Progenitor cell of endocrine pancreas (in vitro differentiated cells): ENCODE data around the gene THSD4. TPM values are rescaled to one million over a fixed set of nuclear protein-coding genes. Genes with fewer than 3 reads are reported as not detected.
"Not testable (repeated sequence)": the region's sequence is repeated elsewhere in the genome, so short reads cannot be mapped to it uniquely, and the experiment has no call there.

ENCODE experiments used
- DNase-seq: peaks from one replicate; pipeline ENCODE4 v3.0.0; 2021; ENCODE audit warnings: low spot score; ENCODE audit not compliant: unreplicated experiment
- H3K27ac Mint-ChIP-seq: 2 replicates; pipeline ENCODE4 v1.8.0; 2021; ENCODE audit warnings: mild to moderate bottlenecking, moderate library complexity, mixed read lengths
- H3K27me3 Mint-ChIP-seq: 2 replicates; pipeline ENCODE4 v1.8.0; 2021; ENCODE audit warnings: mixed read lengths
- H3K36me3 Mint-ChIP-seq: 2 replicates; pipeline ENCODE4 v1.8.0; 2022; ENCODE audit warnings: mixed read lengths; ENCODE audit not compliant: insufficient read depth
- H3K4me1 Mint-ChIP-seq: 2 replicates; pipeline ENCODE4 v1.8.0; 2021; ENCODE audit warnings: low read depth, mixed read lengths
- H3K4me3 Mint-ChIP-seq: 2 replicates; pipeline ENCODE4 v1.8.0; 2021; ENCODE audit warnings: low read depth, mild to moderate bottlenecking, moderate library complexity, mixed read lengths
- H3K9me3 Mint-ChIP-seq: 2 replicates; pipeline ENCODE4 v1.8.0; 2021; ENCODE audit warnings: low read depth, mixed read lengths
- CTCF ChIP-seq: fragments of 200-600 bp; sonication (generic); IDR thresholded peaks from one replicate; pipeline ENCODE4 v1.5.0; 2021; ENCODE audit warnings: antibody characterized with exemption, mild to moderate bottlenecking; ENCODE audit not compliant: unreplicated experiment
- total RNA-seq: library from RNA; stranded (reverse); gene quantifications from 2 replicates; pipeline ENCODE4 v1.2.1, GENCODE V29; 2021

THSD4 gene
- total RNA-seq, 1 donor from 2014 or later = 6.8 TPM

DNA sequence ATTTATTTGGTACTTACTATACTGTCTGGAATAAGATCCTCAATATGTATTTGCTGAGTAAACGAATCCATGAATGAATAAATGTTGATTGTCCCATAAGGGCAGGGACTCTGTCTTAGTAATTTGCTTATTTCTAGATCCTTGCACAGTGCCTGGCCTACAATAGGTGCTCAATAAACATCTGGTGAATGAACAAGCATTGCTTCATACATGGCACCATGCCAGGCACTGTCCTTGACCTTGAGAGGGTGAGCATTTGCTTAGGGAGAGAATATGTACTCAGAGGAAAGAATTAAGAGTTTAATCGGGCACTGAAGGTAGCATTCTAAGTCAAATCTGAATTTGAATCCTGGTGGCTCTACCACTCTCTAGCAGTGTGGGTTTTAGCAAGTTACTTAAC is 282.1 kb downstream of the THSD4 start:
- no peak for TF ChIP-seq CTCF
- no peak for DNase-seq
- Mint-ChIP-seq H3K27me3 (peaks cover 92% of the 10 kb centered on the region), H3K27ac (no peak overlapping the region), H3K4me1 (peaks cover 6% of the 10 kb centered on the region), H3K36me3 (no peaks in the 10 kb centered on the region), H3K9me3 (no peaks in the 10 kb centered on the region), H3K4me3 (no peak overlapping the region)

GRCh38 chr15:71400294-71400693 is 285.0 kb downstream of the THSD4 start:
- H3K27ac Mint-ChIP-seq = no peak overlapping the region
- no peaks in the 10 kb centered on the region for H3K36me3 Mint-ChIP-seq
- H3K27me3 Mint-ChIP-seq = peaks cover 97% of the 10 kb centered on the region
- no peaks in the 10 kb centered on the region for H3K9me3 Mint-ChIP-seq
- H3K4me3 Mint-ChIP-seq = no peak overlapping the region
- H3K4me1 Mint-ChIP-seq = no peaks in the 10 kb centered on the region
- DNase-seq = no peak
- no peak for TF ChIP-seq CTCF

- H3K27ac Mint-ChIP-seq, DNase-seq, H3K36me3 Mint-ChIP-seq, H3K9me3 Mint-ChIP-seq, H3K4me3 Mint-ChIP-seq, H3K4me1 Mint-ChIP-seq: not testable (repeated sequence)
- H3K27me3 Mint-ChIP-seq = peaks cover 93% of the 10 kb centered on the region
Measured at GRCh38 chr15:71401728-71402127, 286.5 kb downstream of the THSD4 start.

DNA sequence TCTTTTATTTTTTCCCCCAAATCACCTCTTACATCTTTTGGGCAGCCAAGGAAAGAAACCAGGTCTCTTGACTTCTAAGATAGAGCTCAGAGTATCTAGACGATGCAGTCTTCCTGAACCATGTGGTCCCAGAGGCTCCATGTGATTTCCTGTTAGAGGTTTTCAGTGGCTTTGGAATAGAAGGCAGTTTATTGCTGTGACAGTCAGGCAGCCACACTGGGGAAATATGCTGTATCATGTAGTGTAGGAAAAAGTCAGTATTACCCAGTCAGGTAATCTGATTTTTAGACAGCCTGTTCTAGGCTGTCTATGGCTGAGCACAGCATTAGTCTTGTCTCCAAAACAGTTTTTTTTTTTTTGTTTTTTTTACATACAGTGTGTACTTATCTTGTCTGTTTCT is 294.3 kb downstream of the THSD4 start:
- H3K36me3 Mint-ChIP-seq = no peaks in the 10 kb centered on the region
- H3K4me3 Mint-ChIP-seq = no peak overlapping the region
- no peaks in the 10 kb centered on the region for H3K9me3 Mint-ChIP-seq
- H3K4me1 Mint-ChIP-seq = peaks cover 1% of the 10 kb centered on the region
- peaks cover 84% of the 10 kb centered on the region for H3K27me3 Mint-ChIP-seq
- no peak overlapping the region for H3K27ac Mint-ChIP-seq
- TF ChIP-seq CTCF = no peak
- no peak for DNase-seq

- peaks cover 1% of the 10 kb centered on the region for H3K4me1 Mint-ChIP-seq
Measured at GRCh38 chr15:71410347-71410746, 295.1 kb downstream of the THSD4 start.

More at GRCh38 chr15:71410347-71410746, 295.1 kb downstream of the THSD4 start:
- Mint-ChIP-seq H3K9me3 (no peaks in the 10 kb centered on the region), H3K4me3 (no peak overlapping the region), H3K27ac (no peak overlapping the region), H3K27me3 (peaks cover 82% of the 10 kb centered on the region), H3K36me3 (no peaks in the 10 kb centered on the region)
- no peak for DNase-seq
- no peak for TF ChIP-seq CTCF
